Ovary (tissue), 3 donors: Measurements from ENCODE around the gene TMEM54.

Experiments used
- CTCF ChIP-seq, 3 donors: fragments of 450-650 bp in 2 of 3; fragments of 200-600 bp in 1 of 3; IDR thresholded peaks; one replicate each; pipeline versions ENCODE4 v1.5.1 to v1.8.0; 2016 to 2022; ENCODE audit warnings: antibody characterized with exemption in 3 of 3, mild to moderate bottlenecking in 1 of 3
- POLR2A ChIP-seq: fragments of 450-650 bp; IDR thresholded peaks from one replicate; pipeline ENCODE4 v1.6.1; 2017; ENCODE audit warnings: antibody characterized with exemption, mild to moderate bottlenecking, moderate library complexity
- donor health status: DM: no; HTN: no; CAD: no.

DNA sequence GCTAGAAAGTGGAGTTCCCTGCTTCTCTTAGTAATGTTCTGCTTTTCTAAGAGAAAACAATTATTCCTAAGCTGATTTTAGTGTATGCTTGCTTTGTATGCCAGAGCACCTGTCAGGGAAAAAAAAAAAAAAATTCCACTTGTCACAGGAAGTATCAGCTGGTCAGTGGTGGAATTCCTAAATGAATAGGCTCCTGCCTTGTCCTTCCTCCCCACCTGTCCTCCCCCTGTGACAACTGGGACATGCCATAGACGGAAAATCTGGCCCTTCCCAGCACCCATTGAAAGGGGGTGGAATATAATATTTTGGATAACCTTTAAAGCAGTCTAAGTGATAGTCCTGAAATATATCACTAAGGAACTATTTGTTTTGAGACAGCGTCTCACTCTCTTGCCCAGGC is 41.3 kb downstream of the TMEM54 start:
- TF ChIP-seq CTCF (IDR thresholded peaks at IDR 0.05) = no peak
- no peak for TF ChIP-seq POLR2A
